ENCODE results near the gene ADH5.
"Not testable (repeated sequence)": the region's sequence is repeated elsewhere in the genome, so short reads cannot be mapped to it uniquely, and the experiment has no call there.

ADH5 gene

GRCh38 chr4:99076292-99076976, 12.2 kb downstream of the ADH5 start:
- no peak overlapping the region for H3K4me3 ChIP-seq (ENCODE audit: control insufficient read depth, low read depth, low read length)
- no peak for DNase-seq (ENCODE audit: low read depth)
- no peak for TF ChIP-seq CTCF (IDR thresholded peaks at IDR 0.05; ENCODE audit: control insufficient read depth, insufficient read depth, low read depth, low read length, missing control alignments)

GRCh38 chr4:99074816-99075215, 13.8 kb downstream of the ADH5 start:
- H3K4me3 ChIP-seq (ENCODE audit: control insufficient read depth, low read depth, low read length): no peak overlapping the region
- no peak for DNase-seq (ENCODE audit: low read depth)
- TF ChIP-seq CTCF (IDR thresholded peaks at IDR 0.05; ENCODE audit: control insufficient read depth, insufficient read depth, low read depth, low read length, missing control alignments): no peak

GRCh38 chr4:99071159-99071558, 17.4 kb downstream of the ADH5 start:
- no peak for DNase-seq (ENCODE audit: low read depth)
- TF ChIP-seq CTCF (IDR thresholded peaks at IDR 0.05; ENCODE audit: control insufficient read depth, insufficient read depth, low read depth, low read length, missing control alignments): no peak
- H3K4me3 ChIP-seq (ENCODE audit: control insufficient read depth, low read depth, low read length): no peak overlapping the region

DNA sequence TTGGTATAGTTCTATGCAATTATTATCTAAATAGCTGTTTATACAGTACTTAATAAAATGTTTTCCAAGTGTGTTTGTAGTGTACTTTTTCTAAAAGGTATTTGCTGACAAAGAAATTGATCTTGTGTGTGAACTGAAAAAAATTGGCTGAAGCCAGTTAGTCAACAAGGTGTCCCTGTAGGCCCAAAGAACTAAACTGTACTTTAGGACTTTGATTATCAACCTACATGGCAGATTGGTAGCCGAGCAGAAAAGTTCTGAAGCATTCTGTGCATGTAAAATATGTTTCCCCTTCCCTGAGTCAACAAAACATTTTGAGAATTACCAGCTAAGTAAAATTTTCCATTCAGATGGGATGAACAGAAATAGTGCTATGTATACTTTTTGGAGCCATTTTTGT, 21.0 kb downstream of the ADH5 start:
- H3K4me3 ChIP-seq (ENCODE audit: control insufficient read depth, low read depth, low read length): no peak overlapping the region
- DNase-seq (ENCODE audit: low read depth): no peak
- TF ChIP-seq CTCF (IDR thresholded peaks at IDR 0.05; ENCODE audit: control insufficient read depth, insufficient read depth, low read depth, low read length, missing control alignments): no peak

GRCh38 chr4:99065521-99065920, 23.1 kb downstream of the ADH5 start:
- DNase-seq (ENCODE audit: low read depth); H3K4me3 ChIP-seq (ENCODE audit: control insufficient read depth, low read depth, low read length): not testable (repeated sequence)

GRCh38 chr4:99062120-99062519, 26.5 kb downstream of the ADH5 start:
- H3K4me3 ChIP-seq (ENCODE audit: control insufficient read depth, low read depth, low read length): no peak overlapping the region
- no peak for DNase-seq (ENCODE audit: low read depth)
- TF ChIP-seq CTCF (IDR thresholded peaks at IDR 0.05; ENCODE audit: control insufficient read depth, insufficient read depth, low read depth, low read length, missing control alignments): no peak

GRCh38 chr4:99061048-99061700, 27.4 kb downstream of the ADH5 start:
- no peak overlapping the region for H3K4me3 ChIP-seq (ENCODE audit: control insufficient read depth, low read depth, low read length)
- TF ChIP-seq CTCF (IDR thresholded peaks at IDR 0.05; ENCODE audit: control insufficient read depth, insufficient read depth, low read depth, low read length, missing control alignments): no peak
- no peak for DNase-seq (ENCODE audit: low read depth)
